Peyer's patch (tissue), 4 donors: ENCODE data around the gene IMP4. TPM values are rescaled to one million over a fixed set of nuclear protein-coding genes. Genes with fewer than 3 reads are reported as not detected.
"Not testable (repeated sequence)": the region's sequence is repeated elsewhere in the genome, so short reads cannot be mapped to it uniquely, and the experiment has no call there.

ENCODE experiments used
- DNase-seq, 3 donors: peaks; one replicate each; pipeline ENCODE4 v3.0.0-alpha.2; 2017 to 2019
- H3K27ac ChIP-seq, 4 donors: fragments of 200-600 bp; sonication (generic); one replicate each; pipeline ENCODE4 v1.5.1; 2016 to 2019
- H3K27me3 ChIP-seq, 2 donors: fragments of 200-600 bp; sonication (generic); one replicate each; pipeline ENCODE4 v1.5.1; 2019
- H3K36me3 ChIP-seq, 3 donors: fragments of 200-600 bp; sonication (generic); one replicate each; pipeline ENCODE4 v1.5.1; 2016 to 2019
- H3K4me1 ChIP-seq, 4 donors: fragments of 200-600 bp; sonication (generic); one replicate each; pipeline ENCODE4 v1.5.1; 2016 to 2019
- H3K4me3 ChIP-seq, 4 donors: fragments of 200-600 bp; sonication (generic); 1 replicate in 3 of 4; 2 replicates in 1 of 4; pipeline ENCODE4 v1.5.1; 2016 to 2019; ENCODE audit warnings: mild to moderate bottlenecking in 1 of 4
- H3K9me3 ChIP-seq, 4 donors: fragments of 200-600 bp; sonication (generic); one replicate each; pipeline ENCODE4 v1.5.1; 2016 to 2019; ENCODE audit warnings: mild to moderate bottlenecking in 1 of 4
- CTCF ChIP-seq, 6 experiments: fragments of 450-650 bp in 4 of 6; fragments of 200-600 bp in 2 of 6; sonication (generic) in 1 of 6; IDR thresholded peaks; one replicate each; pipeline ENCODE4 v1.5.1; 2017 to 2019; ENCODE audit warnings: antibody characterized with exemption in 6 of 6, mild to moderate bottlenecking in 3 of 6, moderate library complexity in 1 of 6
- POLR2A ChIP-seq, 2 donors: fragments of 450-650 bp; IDR thresholded peaks; one replicate each; pipeline ENCODE4 v1.5.1; 2017; ENCODE audit warnings: antibody characterized with exemption in 2 of 2, mild to moderate bottlenecking in 2 of 2, moderate library complexity in 2 of 2
- total RNA-seq, 4 donors: library from RNA; depleted of rRNA; stranded (reverse); fragments of >200 nt; gene quantifications; one replicate each; pipeline ENCODE4 v1.1.0, GENCODE V29; 2016

IMP4 gene
- total RNA-seq, 4 donors from 2014 or later, result 41.9 to 99.9 (median 62.8) TPM

- no peaks in the 10 kb centered on the region for H3K27me3 ChIP-seq
- H3K36me3 ChIP-seq, result no peaks in the 10 kb centered on the region
- H3K4me3 ChIP-seq, result no peak overlapping the region
- DNase-seq, result no peak
- no peak overlapping the region for H3K27ac ChIP-seq
- no peaks in the 10 kb centered on the region for H3K9me3 ChIP-seq
- no peaks in the 10 kb centered on the region for H3K4me1 ChIP-seq
- TF ChIP-seq POLR2A (IDR thresholded peaks at IDR 0.05) (no peak), CTCF (IDR thresholded peaks at IDR 0.05) (no peak)
Observed at GRCh38 chr2:130318906-130319305, 23.8 kb upstream of the IMP4 start.

GRCh38 chr2:130319536-130319935, 23.2 kb upstream of the IMP4 start:
- no peaks in the 10 kb centered on the region for H3K36me3 ChIP-seq
- TF ChIP-seq CTCF (IDR thresholded peaks at IDR 0.05) (no peak), POLR2A (IDR thresholded peaks at IDR 0.05) (no peak)
- H3K9me3 ChIP-seq, result no peaks in the 10 kb centered on the region
- H3K27ac ChIP-seq, result no peak overlapping the region
- DNase-seq, result no peak
- no peaks in the 10 kb centered on the region for H3K4me1 ChIP-seq
- H3K4me3 ChIP-seq, result no peak overlapping the region
- no peaks in the 10 kb centered on the region for H3K27me3 ChIP-seq

GRCh38 chr2:130327703-130328527, 14.8 kb upstream of the IMP4 start:
- Histone ChIP-seq H3K27me3 (no peaks in the 10 kb centered on the region), H3K27ac (no peak overlapping the region), H3K36me3 (no peaks in the 10 kb centered on the region), H3K4me1 (peaks cover 0 to 4% (median 0%) of the 10 kb centered on the region in 4 donors), H3K4me3 (no peak overlapping the region), H3K9me3 (no peaks in the 10 kb centered on the region)
- DNase-seq, result no peak
- no peak for TF ChIP-seq CTCF (IDR thresholded peaks at IDR 0.05)
- no peak for TF ChIP-seq POLR2A (IDR thresholded peaks at IDR 0.05)

- TF ChIP-seq POLR2A (IDR thresholded peaks at IDR 0.05) (no peak), CTCF (IDR thresholded peaks at IDR 0.05) (no peak)
- Histone ChIP-seq H3K27ac (no peak overlapping the region), H3K27me3 (no peaks in the 10 kb centered on the region), H3K4me1 (peaks cover 0 to 4% (median 0%) of the 10 kb centered on the region in 4 donors), H3K9me3 (no peaks in the 10 kb centered on the region), H3K4me3 (no peak overlapping the region), H3K36me3 (no peaks in the 10 kb centered on the region)
- DNase-seq, result no peak
Observed at GRCh38 chr2:130328710-130329109, 14.0 kb upstream of the IMP4 start.

- TF ChIP-seq POLR2A (IDR thresholded peaks at IDR 0.05) (no peak), CTCF (IDR thresholded peaks at IDR 0.05) (peak; percentile 63 to 95 (median 94))
- Histone ChIP-seq H3K9me3 (no peaks in the 10 kb centered on the region), H3K4me3 (peak overlapping the region in 1 of 4 donors; percentile 6), H3K4me1 (peaks cover 0 to 4% (median 0%) of the 10 kb centered on the region in 4 donors), H3K36me3 (no peaks in the 10 kb centered on the region), H3K27ac (no peak overlapping the region), H3K27me3 (no peaks in the 10 kb centered on the region)
- DNase-seq, result peak; percentile 62 to 84 (median 79)
Observed at GRCh38 chr2:130332271-130333073, 10.2 kb upstream of the IMP4 start.

GRCh38 chr2:130333253-130333652, 9.4 kb upstream of the IMP4 start:
- not testable (repeated sequence) for H3K27me3 ChIP-seq, H3K4me1 ChIP-seq, H3K9me3 ChIP-seq, H3K27ac ChIP-seq, DNase-seq, H3K4me3 ChIP-seq, H3K36me3 ChIP-seq
